ENCODE measurements around the gene GFAP. TPM values are rescaled to one million over a fixed set of nuclear protein-coding genes. Genes with fewer than 3 reads are reported as not detected.

GFAP gene
- total RNA-seq, 1 donor from 2014 or later, result not detected

- no peak overlapping the region for H3K4me3 ChIP-seq (ENCODE audit: insufficient read depth, low read depth, low read length)
- H3K27me3 ChIP-seq (ENCODE audit: insufficient read depth, low read length), result no peaks in the 10 kb centered on the region
- H2AFZ ChIP-seq (ENCODE audit: low read depth, low read length), result no peak overlapping the region
- no peak overlapping the region for H3K9ac ChIP-seq (ENCODE audit: low read length)
- peak overlapping the region; percentile 38 for H3K4me2 ChIP-seq (ENCODE audit: low read length)
- no peak overlapping the region for H3K27ac Mint-ChIP-seq (ENCODE audit: unreplicated experiment)
- peaks cover 3% of the 10 kb centered on the region for H4K20me1 ChIP-seq (ENCODE audit: insufficient read depth, low read length)
- peaks cover 1% of the 10 kb centered on the region for H3K27me3 Mint-ChIP-seq (ENCODE audit: low read depth, unreplicated experiment)
- H3K79me2 ChIP-seq (ENCODE audit: insufficient read depth, low read length), result peaks cover 95% of the 10 kb centered on the region
- DNase-seq (ENCODE audit: low read depth), result peak; percentile 60
- peaks cover 3% of the 10 kb centered on the region for H3K36me3 ChIP-seq (ENCODE audit: insufficient read depth, low read length)
- H3K9me3 Mint-ChIP-seq (ENCODE audit: unreplicated experiment), result peaks cover 5% of the 10 kb centered on the region
- no peak for FAIRE-seq
- no peaks in the 10 kb centered on the region for H3K9me3 ChIP-seq (ENCODE audit: insufficient read depth, low read depth, low read length)
- peaks cover 11% of the 10 kb centered on the region for H3K4me1 ChIP-seq (ENCODE audit: insufficient read depth, low read length)
- H3K4me3 Mint-ChIP-seq (ENCODE audit: unreplicated experiment), result no peak overlapping the region
- TF ChIP-seq CTCF (IDR thresholded peaks at IDR 0.05; ENCODE audit: insufficient read depth, low read depth, low read length) (no peak), EZH2 (IDR thresholded peaks at IDR 0.05; ENCODE audit: insufficient read depth, low read length) (no peak)
- H3K36me3 Mint-ChIP-seq (ENCODE audit: low read depth, unreplicated experiment), result no peaks in the 10 kb centered on the region
- no peak overlapping the region for H3K27ac ChIP-seq (ENCODE audit: low read depth, low read length)
- peaks cover 2% of the 10 kb centered on the region for H3K4me1 Mint-ChIP-seq (ENCODE audit: low read depth, unreplicated experiment)
Observed at GRCh38 chr17:44940317-44940716, 25.0 kb upstream of the GFAP start.

- H3K4me2 ChIP-seq (ENCODE audit: low read length), result no peak overlapping the region
- FAIRE-seq (no peak), DNase-seq (ENCODE audit: low read depth) (no peak)
- no peaks in the 10 kb centered on the region for H3K4me1 ChIP-seq (ENCODE audit: insufficient read depth, low read length)
- Mint-ChIP-seq H3K27me3 (ENCODE audit: low read depth, unreplicated experiment) (peaks cover 6% of the 10 kb centered on the region), H3K4me1 (ENCODE audit: low read depth, unreplicated experiment) (peaks cover 2% of the 10 kb centered on the region), H3K27ac (ENCODE audit: unreplicated experiment) (no peak overlapping the region), H3K4me3 (ENCODE audit: unreplicated experiment) (no peak overlapping the region), H3K36me3 (ENCODE audit: low read depth, unreplicated experiment) (no peaks in the 10 kb centered on the region), H3K9me3 (ENCODE audit: unreplicated experiment) (peaks cover 4% of the 10 kb centered on the region)
- H2AFZ ChIP-seq (ENCODE audit: low read depth, low read length), result no peak overlapping the region
- H3K36me3 ChIP-seq (ENCODE audit: insufficient read depth, low read length), result peaks cover 3% of the 10 kb centered on the region
- peaks cover 53% of the 10 kb centered on the region for H3K79me2 ChIP-seq (ENCODE audit: insufficient read depth, low read length)
- no peaks in the 10 kb centered on the region for H4K20me1 ChIP-seq (ENCODE audit: insufficient read depth, low read length)
- no peak overlapping the region for H3K27ac ChIP-seq (ENCODE audit: low read depth, low read length)
- no peak overlapping the region for H3K4me3 ChIP-seq (ENCODE audit: insufficient read depth, low read depth, low read length)
- H3K9ac ChIP-seq (ENCODE audit: low read length), result no peak overlapping the region
- TF ChIP-seq EZH2 (IDR thresholded peaks at IDR 0.05; ENCODE audit: insufficient read depth, low read length) (no peak), CTCF (IDR thresholded peaks at IDR 0.05; ENCODE audit: insufficient read depth, low read depth, low read length) (no peak)
- H3K9me3 ChIP-seq (ENCODE audit: insufficient read depth, low read depth, low read length), result no peaks in the 10 kb centered on the region
- no peaks in the 10 kb centered on the region for H3K27me3 ChIP-seq (ENCODE audit: insufficient read depth, low read length)
Observed at GRCh38 chr17:44935116-44935515, 19.8 kb upstream of the GFAP start.

GRCh38 chr17:44934745-44935105 lies 19.4 kb upstream of the GFAP start:
- peaks cover 49% of the 10 kb centered on the region for H3K79me2 ChIP-seq (ENCODE audit: insufficient read depth, low read length)
- Mint-ChIP-seq H3K4me1 (ENCODE audit: low read depth, unreplicated experiment) (no peaks in the 10 kb centered on the region), H3K27me3 (ENCODE audit: low read depth, unreplicated experiment) (peaks cover 6% of the 10 kb centered on the region), H3K36me3 (ENCODE audit: low read depth, unreplicated experiment) (no peaks in the 10 kb centered on the region), H3K9me3 (ENCODE audit: unreplicated experiment) (peaks cover 1% of the 10 kb centered on the region), H3K4me3 (ENCODE audit: unreplicated experiment) (no peak overlapping the region), H3K27ac (ENCODE audit: unreplicated experiment) (no peak overlapping the region)
- H2AFZ ChIP-seq (ENCODE audit: low read depth, low read length), result no peak overlapping the region
- no peaks in the 10 kb centered on the region for H3K9me3 ChIP-seq (ENCODE audit: insufficient read depth, low read depth, low read length)
- no peak for TF ChIP-seq EZH2 (IDR thresholded peaks at IDR 0.05; ENCODE audit: insufficient read depth, low read length)
- TF ChIP-seq CTCF (IDR thresholded peaks at IDR 0.05; ENCODE audit: insufficient read depth, low read depth, low read length), result no peak
- no peak overlapping the region for H3K9ac ChIP-seq (ENCODE audit: low read length)
- H3K4me3 ChIP-seq (ENCODE audit: insufficient read depth, low read depth, low read length), result no peak overlapping the region
- H3K36me3 ChIP-seq (ENCODE audit: insufficient read depth, low read length), result peaks cover 3% of the 10 kb centered on the region
- no peaks in the 10 kb centered on the region for H3K4me1 ChIP-seq (ENCODE audit: insufficient read depth, low read length)
- no peaks in the 10 kb centered on the region for H4K20me1 ChIP-seq (ENCODE audit: insufficient read depth, low read length)
- no peak overlapping the region for H3K27ac ChIP-seq (ENCODE audit: low read depth, low read length)
- DNase-seq (ENCODE audit: low read depth) (no peak), FAIRE-seq (no peak)
- H3K4me2 ChIP-seq (ENCODE audit: low read length), result no peak overlapping the region
- H3K27me3 ChIP-seq (ENCODE audit: insufficient read depth, low read length), result no peaks in the 10 kb centered on the region

Data from astrocyte (in vitro differentiated cells and primary cell).